ENCODE results near the gene C2orf72. TPM values are rescaled to one million over a fixed set of nuclear protein-coding genes. Genes with fewer than 3 reads are reported as not detected.

The C2orf72 gene
- total RNA-seq, 2 donors from 2014 or later = 0.14 TPM; not detected in 1

GRCh38 chr2:231049286-231050017 is 12.1 kb downstream of the C2orf72 start:
- DNase-seq (ENCODE audit: low spot score) (no peak), ATAC-seq (ENCODE audit: insufficient number of reproducible peaks, low FRiP score, low read depth) (no peak)
- Histone ChIP-seq H3K4me3 (no peak overlapping the region), H3K9me3 (no peaks in the 10 kb centered on the region), H3K4me1 (ENCODE audit: control insufficient read depth in 1 of 2, low read depth in 2 of 2) (peaks cover 5 to 8% of the 10 kb centered on the region in 2 donors), H3K36me3 (no peaks in the 10 kb centered on the region), H3K27me3 (replicated peaks; ENCODE audit: insufficient read depth) (no peaks in the 10 kb centered on the region), H3K27ac (no peak overlapping the region)
- TF ChIP-seq CTCF (IDR thresholded peaks at IDR 0.05) = no peak

- ATAC-seq (ENCODE audit: insufficient number of reproducible peaks, low FRiP score, low read depth) = no peak
- H3K36me3 ChIP-seq = no peaks in the 10 kb centered on the region
- H3K27ac ChIP-seq = no peak overlapping the region
- H3K27me3 ChIP-seq (replicated peaks; ENCODE audit: insufficient read depth) = no peaks in the 10 kb centered on the region
- H3K9me3 ChIP-seq = no peaks in the 10 kb centered on the region
- no peak for TF ChIP-seq CTCF (IDR thresholded peaks at IDR 0.05)
- H3K4me1 ChIP-seq (ENCODE audit: control insufficient read depth in 1 of 2, low read depth in 2 of 2) = peaks cover 5 to 8% of the 10 kb centered on the region in 2 donors
- no peak for DNase-seq (ENCODE audit: low spot score)
- H3K4me3 ChIP-seq = no peak overlapping the region
Observed at GRCh38 chr2:231050018-231050901, 12.9 kb downstream of the C2orf72 start.

DNA sequence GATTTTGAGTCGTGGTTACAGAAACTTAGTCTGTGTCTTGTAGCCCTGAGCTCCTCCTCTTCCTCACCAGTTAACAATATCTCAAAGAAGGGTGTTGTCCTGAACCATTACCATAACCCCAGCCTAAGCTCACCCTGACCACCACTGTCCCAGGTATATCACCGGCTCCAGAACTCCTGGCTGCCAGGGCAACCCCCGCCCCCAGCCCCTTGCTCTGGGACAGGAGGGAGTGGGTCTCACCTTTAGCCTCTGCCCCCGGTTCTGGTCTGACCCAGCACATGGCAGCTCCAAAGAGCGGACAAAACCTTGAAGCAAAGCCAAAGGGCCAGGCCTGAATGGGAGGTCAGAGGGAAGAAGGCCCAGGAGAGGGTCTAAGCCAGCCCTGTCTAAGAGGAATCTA is 13.8 kb downstream of the C2orf72 start:
- no peak overlapping the region for H3K4me3 ChIP-seq
- H3K27ac ChIP-seq = no peak overlapping the region
- H3K9me3 ChIP-seq = no peaks in the 10 kb centered on the region
- ATAC-seq (ENCODE audit: insufficient number of reproducible peaks, low FRiP score, low read depth) = no peak
- TF ChIP-seq CTCF (IDR thresholded peaks at IDR 0.05) = no peak
- no peaks in the 10 kb centered on the region for H3K27me3 ChIP-seq (replicated peaks; ENCODE audit: insufficient read depth)
- no peaks in the 10 kb centered on the region for H3K36me3 ChIP-seq
- DNase-seq (ENCODE audit: low spot score) = no peak
- peaks cover 5 to 8% of the 10 kb centered on the region in 2 donors for H3K4me1 ChIP-seq (ENCODE audit: control insufficient read depth in 1 of 2, low read depth in 2 of 2)

DNA sequence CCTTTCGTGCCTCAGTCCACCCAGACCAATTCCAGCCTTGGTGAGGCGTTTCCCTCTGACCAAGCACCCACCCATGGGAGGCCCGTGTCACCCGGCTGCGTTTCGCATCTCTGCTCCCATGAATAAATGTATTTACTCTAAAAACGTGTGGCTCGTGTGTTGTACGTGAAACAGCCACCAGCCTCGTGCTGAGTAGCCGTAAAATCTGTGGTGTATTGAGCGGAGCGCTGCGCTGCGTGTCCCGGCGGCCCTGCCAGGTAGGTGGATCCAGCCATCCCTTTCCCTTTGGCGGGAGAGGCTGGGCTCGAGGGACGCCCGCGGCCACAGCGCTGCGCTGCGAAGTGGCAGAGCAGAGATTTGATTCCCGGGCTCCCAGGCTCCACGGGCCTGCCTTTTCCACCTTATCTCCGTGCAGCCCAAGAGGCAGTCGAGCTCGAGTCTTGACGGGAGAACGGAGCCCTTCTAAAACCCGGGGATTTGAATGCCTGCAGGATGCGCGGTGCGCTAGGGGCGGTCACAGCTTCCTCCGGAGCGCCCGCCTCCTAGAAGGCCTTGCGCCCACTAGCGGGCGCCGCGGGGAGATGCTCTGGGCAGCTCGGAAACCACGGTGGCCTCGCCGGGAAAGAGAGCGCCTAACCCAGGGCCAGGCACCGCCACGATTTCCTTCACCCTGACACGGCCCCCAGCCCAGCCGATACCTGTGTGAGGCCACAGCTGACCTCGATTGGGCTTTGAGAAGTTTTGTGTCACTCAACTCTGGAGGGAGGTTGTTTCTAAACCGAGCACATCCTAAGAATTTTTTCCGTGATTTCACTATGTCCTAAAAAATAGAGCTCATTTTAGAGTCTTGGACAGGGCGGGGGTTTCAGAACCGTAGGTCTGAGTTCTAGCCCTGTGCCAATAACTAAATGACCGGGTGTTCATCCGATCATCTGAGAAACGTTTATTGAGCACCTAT is 15.4 kb downstream of the C2orf72 start:
- DNase-seq (ENCODE audit: low spot score) (peak; percentile 21), ATAC-seq (ENCODE audit: insufficient number of reproducible peaks, low FRiP score, low read depth) (no peak)
- Histone ChIP-seq H3K36me3 (no peaks in the 10 kb centered on the region), H3K4me3 (peak overlapping the region; percentile 78), H3K27ac (no peak overlapping the region), H3K27me3 (replicated peaks; ENCODE audit: insufficient read depth) (no peaks in the 10 kb centered on the region), H3K4me1 (ENCODE audit: control insufficient read depth in 1 of 2, low read depth in 2 of 2) (peaks cover 5 to 11% of the 10 kb centered on the region in 2 donors), H3K9me3 (no peaks in the 10 kb centered on the region)
- peak; percentile 88 for TF ChIP-seq CTCF (IDR thresholded peaks at IDR 0.05)

Measured in thoracic aorta (tissue), 2 donors.